ENCODE data around the gene MGAT4B.
"Not testable (repeated sequence)": the region's sequence is repeated elsewhere in the genome, so short reads cannot be mapped to it uniquely, and the experiment has no call there.

The MGAT4B gene

GRCh38 chr5:179806250-179807048, at the start of gene MGAT4B:
MGAT4B (minus strand) TSS chr5:179806866; CDS start chr5:179806583, 283 bp downstream.
- in situ Hi-C loops (cut with MboI; ENCODE audit: low sequenced_read_pairs): no loop called here

GRCh38 chr5:179854356-179854755, 47.7 kb upstream of the MGAT4B start:
- in situ Hi-C loops (cut with MboI; ENCODE audit: low sequenced_read_pairs): no loop called here

GRCh38 chr5:179852993-179853547, 46.4 kb upstream of the MGAT4B start:
- in situ Hi-C loops (cut with MboI; ENCODE audit: low sequenced_read_pairs): no loop called here

GRCh38 chr5:179841621-179842020, 35.0 kb upstream of the MGAT4B start:
- in situ Hi-C loops (cut with MboI; ENCODE audit: low sequenced_read_pairs): no loop called here

GRCh38 chr5:179840766-179841165, 34.1 kb upstream of the MGAT4B start:
- in situ Hi-C loops (cut with MboI; ENCODE audit: low sequenced_read_pairs): no loop called here

GRCh38 chr5:179840321-179840720, 33.7 kb upstream of the MGAT4B start:
- in situ Hi-C loops (cut with MboI; ENCODE audit: low sequenced_read_pairs): no loop called here

- in situ Hi-C loops (cut with MboI; ENCODE audit: low sequenced_read_pairs): no loop called here
Measured at GRCh38 chr5:179839328-179840256, 32.9 kb upstream of the MGAT4B start.

- in situ Hi-C loops (cut with MboI; ENCODE audit: low sequenced_read_pairs): no loop called here
Measured at GRCh38 chr5:179837076-179838011, 30.7 kb upstream of the MGAT4B start.

- in situ Hi-C loops (cut with MboI; ENCODE audit: low sequenced_read_pairs): no loop called here
Measured at GRCh38 chr5:179836225-179837019, 29.8 kb upstream of the MGAT4B start.

GRCh38 chr5:179834871-179835270, 28.2 kb upstream of the MGAT4B start:
- in situ Hi-C loops (cut with MboI; ENCODE audit: low sequenced_read_pairs): not testable (repeated sequence)

- in situ Hi-C loops (cut with MboI; ENCODE audit: low sequenced_read_pairs): no loop called here
Measured at GRCh38 chr5:179834120-179834519, 27.5 kb upstream of the MGAT4B start.

GRCh38 chr5:179833709-179834070, 27.0 kb upstream of the MGAT4B start:
- in situ Hi-C loops (cut with MboI; ENCODE audit: low sequenced_read_pairs): no loop called here

GRCh38 chr5:179833056-179833708, 26.5 kb upstream of the MGAT4B start:
- in situ Hi-C loops (cut with MboI; ENCODE audit: low sequenced_read_pairs): no loop called here

GRCh38 chr5:179832039-179832745, 25.5 kb upstream of the MGAT4B start:
- in situ Hi-C loops (cut with MboI; ENCODE audit: low sequenced_read_pairs): no loop called here

GRCh38 chr5:179830818-179831468, 24.3 kb upstream of the MGAT4B start:
- in situ Hi-C loops (cut with MboI; ENCODE audit: low sequenced_read_pairs): no loop called here

- in situ Hi-C loops (cut with MboI; ENCODE audit: low sequenced_read_pairs): no loop called here
Measured at GRCh38 chr5:179829732-179830435, 23.2 kb upstream of the MGAT4B start.

- in situ Hi-C loops (cut with MboI; ENCODE audit: low sequenced_read_pairs): no loop called here
Measured at GRCh38 chr5:179828756-179829421, 22.2 kb upstream of the MGAT4B start.

Data from hTERT RPE-1 (cell line).